Cardiac fibroblast (primary cell): ENCODE measurements around the gene TPRG1.
"Not testable (repeated sequence)": the region's sequence is repeated elsewhere in the genome, so short reads cannot be mapped to it uniquely, and the experiment has no call there.

Experiments
- DNase-seq, 2 donors: peaks; one replicate each; pipeline versions ENCODE4 v3.0.0 to v3.0.0-alpha.2; 2010; ENCODE audit warnings: low read depth in 2 of 2
- H3K4me3 ChIP-seq, 2 donors: replicated peaks in 1 of 2; 1 replicate in 1 of 2; 2 replicates in 1 of 2; pipeline ENCODE4 v1.5.1; 2011; ENCODE audit warnings: low read depth in 2 of 2, low read length in 2 of 2, mild to moderate bottlenecking in 2 of 2, moderate library complexity in 1 of 2
- CTCF ChIP-seq: IDR thresholded peaks from one replicate; pipeline ENCODE4 v1.5.1; 2011; ENCODE audit warnings: low read depth, mild to moderate bottlenecking, low read length, inconsistent platforms

TPRG1 gene

GRCh38 chr3:189322339-189322738 is 150.6 kb downstream of the TPRG1 start:
- H3K4me3 ChIP-seq, result no peak overlapping the region
- no peak for TF ChIP-seq CTCF
- peak in 1 of 2 donors; percentile 23 for DNase-seq

- TF ChIP-seq CTCF, result no peak
- peak; percentile 67 to 82 for DNase-seq
- H3K4me3 ChIP-seq, result no peak overlapping the region
These were observed 152.9 kb downstream of the TPRG1 start for GRCh38 chr3:189324538-189325138.

- no peak for DNase-seq
- H3K4me3 ChIP-seq, result no peak overlapping the region
- TF ChIP-seq CTCF, result no peak
These were observed 153.7 kb downstream of the TPRG1 start for GRCh38 chr3:189325454-189325853.

GRCh38 chr3:189329630-189330029 is 157.9 kb downstream of the TPRG1 start:
- DNase-seq, H3K4me3 ChIP-seq: not testable (repeated sequence)

- no peak for DNase-seq
- H3K4me3 ChIP-seq, result no peak overlapping the region
- no peak for TF ChIP-seq CTCF
These were observed 158.3 kb downstream of the TPRG1 start for GRCh38 chr3:189330066-189330465.

- no peak for TF ChIP-seq CTCF
- H3K4me3 ChIP-seq, result no peak overlapping the region
- no peak for DNase-seq
These were observed 159.2 kb downstream of the TPRG1 start for GRCh38 chr3:189331002-189331418.

- no peak overlapping the region for H3K4me3 ChIP-seq
- peak in 1 of 2 donors; percentile 22 for DNase-seq
- TF ChIP-seq CTCF, result no peak
These were observed 162.5 kb downstream of the TPRG1 start for GRCh38 chr3:189334064-189334920.
